ENCODE measurements around the gene SLC16A3.

- no peak for TF ChIP-seq POLR2A (IDR thresholded peaks at IDR 0.05)
- no peak for TF ChIP-seq POLR2AphosphoS5 (IDR thresholded peaks at IDR 0.05)
- no peak for TF ChIP-seq CTCF (IDR thresholded peaks at IDR 0.05)
These were observed 49.5 kb downstream of the SLC16A3 start for GRCh38 chr17:82278308-82278707.

All from prostate gland (tissue), 2 donors.